DND-41 (cell line): Measurements from ENCODE around the gene EXOC4.

Source experiments
- CTCF ChIP-seq: IDR thresholded peaks from 2 replicates; pipeline ENCODE4 v1.5.1; 2012; ENCODE audit warnings: borderline replicate concordance, low read length, moderate library complexity, mild to moderate bottlenecking; ENCODE audit not compliant: poor library complexity, severe bottlenecking; ENCODE audit errors: extremely low read depth
- EZH2 ChIP-seq: IDR thresholded peaks from 3 replicates; pipeline ENCODE4 v1.6.1; 2012; ENCODE audit warnings: borderline replicate concordance, low read depth, mild to moderate bottlenecking, moderate library complexity, low read length, inconsistent platforms; ENCODE audit not compliant: severe bottlenecking

- TF ChIP-seq CTCF (no peak), EZH2 (no peak)
These were observed 68.0 kb downstream of the EXOC4 start for GRCh38 chr7:133320891-133321290.
